Activated B cell treated with CpG ODN at 0.5 μM for 24 hours (primary cell): ENCODE measurements around the gene APOA1. TPM values are rescaled to one million over a fixed set of nuclear protein-coding genes. Genes with fewer than 3 reads are reported as not detected.

Experiments
- ATAC-seq: fragments of 200-7000 bp; cut with Tn5 transposase; one replicate; pipeline ENCODE4 v1.10.0; 2021; ENCODE audit warnings: low read depth, mild to moderate bottlenecking, moderate library complexity
- CTCF ChIA-PET: fragments of 350-600 bp; sonication (Branson Sonifier 250); formaldehyde crosslinking; loops from one replicate; lab custom pipeline; 2021; ENCODE audit warnings: antibody characterized with exemption; lab: Charles Lee
- POLR2A ChIA-PET: fragments of 350-600 bp; sonication (Branson Sonifier 250); formaldehyde crosslinking; loops from one replicate; lab custom pipeline; 2021; ENCODE audit warnings: antibody characterized with exemption; lab: Charles Lee
- DNase-seq: peaks from one replicate; pipeline ENCODE4 v3.0.0; 2022
- H3K27ac Mint-ChIP-seq: one replicate; pipeline ENCODE4 v1.8.0; 2020; ENCODE audit warnings: mixed read lengths
- H3K27me3 Mint-ChIP-seq: one replicate; pipeline ENCODE4 v1.8.0; 2021; ENCODE audit warnings: mixed read lengths
- H3K36me3 Mint-ChIP-seq: one replicate; pipeline ENCODE4 v1.8.0; 2021; ENCODE audit warnings: low read depth, mixed read lengths
- H3K4me1 Mint-ChIP-seq: one replicate; pipeline ENCODE4 v1.8.0; 2021; ENCODE audit warnings: mixed read lengths
- H3K4me3 Mint-ChIP-seq: one replicate; pipeline ENCODE4 v1.8.0; 2020; ENCODE audit warnings: mild to moderate bottlenecking, mixed read lengths
- H3K9me3 Mint-ChIP-seq: one replicate; pipeline ENCODE4 v1.8.0; 2020; ENCODE audit warnings: mixed read lengths
- CTCF ChIP-seq: fragments of 200-600 bp; IDR thresholded peaks from one replicate; pipeline ENCODE4 v1.8.0; 2022; ENCODE audit warnings: antibody characterized with exemption, mild to moderate bottlenecking
- intact Hi-C: fragments of 100-400 bp; cut with micrococcal nuclease; formaldehyde crosslinking; loops from one replicate; pipeline ENCODE4 v1.15.1; 2024
- total RNA-seq: library from RNA; stranded (reverse); gene quantifications from 2 replicates; pipeline ENCODE4 v1.2.3, GENCODE V29; 2022

The APOA1 gene
- total RNA-seq, 1 donor from 2014 or later: 0.31 TPM

GRCh38 chr11:116826751-116827431 is 10.5 kb downstream of the APOA1 start:
- intact Hi-C loops: no loop called here
- no peak for DNase-seq
- H3K9me3 Mint-ChIP-seq: no peaks in the 10 kb centered on the region
- peaks cover 5% of the 10 kb centered on the region for H3K27me3 Mint-ChIP-seq
- TF ChIP-seq CTCF: no peak
- POLR2A ChIA-PET: no interaction called here
- H3K4me1 Mint-ChIP-seq: no peaks in the 10 kb centered on the region
- H3K4me3 Mint-ChIP-seq: no peak overlapping the region
- H3K36me3 Mint-ChIP-seq: no peaks in the 10 kb centered on the region
- H3K27ac Mint-ChIP-seq: no peak overlapping the region
- no peak for ATAC-seq
- CTCF ChIA-PET: no interaction called here

- Mint-ChIP-seq H3K27ac (no peak overlapping the region), H3K36me3 (no peaks in the 10 kb centered on the region), H3K27me3 (peaks cover 5% of the 10 kb centered on the region), H3K4me3 (no peak overlapping the region), H3K9me3 (no peaks in the 10 kb centered on the region), H3K4me1 (no peaks in the 10 kb centered on the region)
- ChIA-PET POLR2A (no interaction called here), CTCF (no interaction called here)
- DNase-seq (no peak), ATAC-seq (no peak)
- no peak for TF ChIP-seq CTCF
- intact Hi-C loops: no loop called here
Observed at GRCh38 chr11:116825854-116826750, 11.3 kb downstream of the APOA1 start.

- intact Hi-C loops: no loop called here
- no peak for TF ChIP-seq CTCF
- H3K4me3 Mint-ChIP-seq: no peak overlapping the region
- no peaks in the 10 kb centered on the region for H3K36me3 Mint-ChIP-seq
- CTCF ChIA-PET: no interaction called here
- H3K4me1 Mint-ChIP-seq: no peaks in the 10 kb centered on the region
- DNase-seq (no peak), ATAC-seq (no peak)
- no peaks in the 10 kb centered on the region for H3K9me3 Mint-ChIP-seq
- peaks cover 3% of the 10 kb centered on the region for H3K27me3 Mint-ChIP-seq
- POLR2A ChIA-PET: no interaction called here
- no peak overlapping the region for H3K27ac Mint-ChIP-seq
Observed at GRCh38 chr11:116825434-116825833, 12.0 kb downstream of the APOA1 start.

- Mint-ChIP-seq H3K27ac (no peak within 1 kb of the TSS), H3K36me3 (no peaks in the 10 kb centered on the region), H3K9me3 (no peaks in the 10 kb centered on the region), H3K27me3 (peaks cover 3% of the 10 kb centered on the region), H3K4me1 (no peaks in the 10 kb centered on the region), H3K4me3 (no peak within 1 kb of the TSS)
- intact Hi-C loops: no loop called here
- ATAC-seq (no peak), DNase-seq (no peak)
- POLR2A ChIA-PET: no interaction called here
- CTCF ChIA-PET: no interaction called here
- no peak for TF ChIP-seq CTCF
Observed at GRCh38 chr11:116823031-116823843, 14.2 kb downstream of the APOA1 start, which contains the start of gene APOA4. Gene APOA4, minus strand, starts transcription at chr11:116823304. Its CDS starts 113 bp downstream, at chr11:116823191.
